ENCODE results near the gene PKNOX2. TPM values are rescaled to one million over a fixed set of nuclear protein-coding genes. Genes with fewer than 3 reads are reported as not detected.

The PKNOX2 gene
- total and polyA plus RNA-seq, 4 donors, result 3.1 to 10.6 (median 7.9) TPM

- Histone ChIP-seq H3K9me3 (ENCODE audit: control insufficient read depth in 4 of 4, insufficient read depth in 3 of 4, low read length in 3 of 4) (peaks cover 0 to 3% (median 0%) of the 10 kb centered on the region in 4 donors), H3K27me3 (ENCODE audit: control insufficient read depth in 3 of 3, insufficient read depth in 3 of 3, low read length in 2 of 3) (no peaks in the 10 kb centered on the region), H3K4me1 (ENCODE audit: control insufficient read depth in 5 of 5, insufficient read depth in 5 of 5, low read length in 5 of 5) (peaks cover 0 to 33% (median 3%) of the 10 kb centered on the region in 5 donors), H3K27ac (ENCODE audit: low read depth in 1 of 2, low read length in 1 of 2) (peak overlapping the region in 1 of 2 donors; percentile 55), H3K36me3 (ENCODE audit: control insufficient read depth in 4 of 4, insufficient read depth in 4 of 4, low read length in 4 of 4) (no peaks in the 10 kb centered on the region), H3K4me3 (no peak overlapping the region), H3K9ac (ENCODE audit: insufficient read depth in 1 of 2, low read length in 2 of 2) (no peak overlapping the region)
- no peak for TF ChIP-seq CTCF (IDR thresholded peaks at IDR 0.05; ENCODE audit: control extremely low read depth, extremely low read depth)
- no peak for DNase-seq
- 87 to 93% methylated on average over 3 of the region's 3 CpGs for WGBS, 2 donors
- ATAC-seq (ENCODE audit: insufficient read depth, low FRiP score), result no peak
These were observed 13.0 kb downstream of the PKNOX2 start for GRCh38 chr11:125177543-125177942.

GRCh38 chr11:125179346-125179745 lies 14.8 kb downstream of the PKNOX2 start:
- no peak overlapping the region for H3K4me3 ChIP-seq
- no peak overlapping the region for H3K27ac ChIP-seq (ENCODE audit: low read depth in 1 of 2, low read length in 1 of 2)
- TF ChIP-seq CTCF (IDR thresholded peaks at IDR 0.05; ENCODE audit: control extremely low read depth, extremely low read depth), result no peak
- H3K27me3 ChIP-seq (ENCODE audit: control insufficient read depth in 3 of 3, insufficient read depth in 3 of 3, low read length in 2 of 3), result no peaks in the 10 kb centered on the region
- no peak for DNase-seq
- peaks cover 0 to 2% (median 0%) of the 10 kb centered on the region in 4 donors for H3K9me3 ChIP-seq (ENCODE audit: control insufficient read depth in 4 of 4, insufficient read depth in 3 of 4, low read length in 3 of 4)
- 76 to 77% methylated on average over 8 to 9 of the region's 9 CpGs for WGBS, 2 donors
- no peak for ATAC-seq (ENCODE audit: insufficient read depth, low FRiP score)
- no peak overlapping the region for H3K9ac ChIP-seq (ENCODE audit: insufficient read depth in 1 of 2, low read length in 2 of 2)
- H3K36me3 ChIP-seq (ENCODE audit: control insufficient read depth in 4 of 4, insufficient read depth in 4 of 4, low read length in 4 of 4), result no peaks in the 10 kb centered on the region
- H3K4me1 ChIP-seq (ENCODE audit: control insufficient read depth in 5 of 5, insufficient read depth in 5 of 5, low read length in 5 of 5), result peaks cover 0 to 33% (median 3%) of the 10 kb centered on the region in 5 donors

- no peak for TF ChIP-seq CTCF (IDR thresholded peaks at IDR 0.05; ENCODE audit: control extremely low read depth, extremely low read depth)
- H3K27ac ChIP-seq (ENCODE audit: low read depth in 1 of 2, low read length in 1 of 2), result no peak overlapping the region
- no peak for DNase-seq
- no peaks in the 10 kb centered on the region for H3K27me3 ChIP-seq (ENCODE audit: control insufficient read depth in 3 of 3, insufficient read depth in 3 of 3, low read length in 2 of 3)
- peaks cover 0 to 3% (median 0%) of the 10 kb centered on the region in 4 donors for H3K36me3 ChIP-seq (ENCODE audit: control insufficient read depth in 4 of 4, insufficient read depth in 4 of 4, low read length in 4 of 4)
- ATAC-seq (ENCODE audit: insufficient read depth, low FRiP score), result no peak
- H3K9ac ChIP-seq (ENCODE audit: insufficient read depth in 1 of 2, low read length in 2 of 2), result no peak overlapping the region
- no peak overlapping the region for H3K4me3 ChIP-seq
- peaks cover 0 to 29% (median 3%) of the 10 kb centered on the region in 5 donors for H3K4me1 ChIP-seq (ENCODE audit: control insufficient read depth in 5 of 5, insufficient read depth in 5 of 5, low read length in 5 of 5)
- 84 to 87% methylated on average over 11 of the region's 11 CpGs for WGBS, 2 donors
- H3K9me3 ChIP-seq (ENCODE audit: control insufficient read depth in 4 of 4, insufficient read depth in 3 of 4, low read length in 3 of 4), result peaks cover 0 to 2% (median 0%) of the 10 kb centered on the region in 4 donors
These were observed 15.3 kb downstream of the PKNOX2 start for GRCh38 chr11:125179895-125180294.

All from lung (tissue), 12 donors.